ENCODE results near the gene GPX3. TPM values are rescaled to one million over a fixed set of nuclear protein-coding genes. Genes with fewer than 3 reads are reported as not detected.

Gene GPX3
- total and polyA plus RNA-seq, 7 donors, result 447 to 852 (median 561) TPM

DNA sequence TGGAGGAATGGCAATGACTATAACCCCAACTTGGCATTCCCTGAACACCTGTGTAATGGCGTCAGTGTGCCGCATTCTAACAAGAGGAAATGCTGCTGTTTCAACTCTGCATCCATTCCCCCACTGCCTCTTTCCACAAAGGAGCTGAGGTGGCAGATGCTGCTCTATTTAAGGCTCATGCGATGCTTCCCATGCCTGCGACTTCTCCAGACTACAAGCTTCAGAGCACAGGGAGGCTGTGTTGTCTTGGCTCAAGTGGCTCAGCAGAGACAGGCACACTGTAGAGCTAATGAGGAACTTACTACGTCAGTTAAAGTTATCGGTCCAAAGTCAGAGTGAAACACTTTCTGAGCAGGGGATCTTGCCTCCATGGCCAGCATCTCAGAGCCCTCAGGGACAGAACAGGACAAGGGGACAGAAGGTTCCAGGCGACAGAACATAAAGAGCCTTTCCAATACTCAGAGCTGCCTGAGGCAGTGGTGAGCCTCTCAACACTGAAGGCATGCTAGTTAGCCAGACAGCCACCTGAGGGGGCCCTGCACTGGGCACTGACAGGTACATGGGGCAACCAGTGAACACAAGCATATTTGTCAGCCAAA, 38.6 kb downstream of the GPX3 start:
- 53 to 89% (median 62%) methylated on average over 7 of the region's 7 CpGs for WGBS, 3 donors
- TF ChIP-seq, protein P1, sequence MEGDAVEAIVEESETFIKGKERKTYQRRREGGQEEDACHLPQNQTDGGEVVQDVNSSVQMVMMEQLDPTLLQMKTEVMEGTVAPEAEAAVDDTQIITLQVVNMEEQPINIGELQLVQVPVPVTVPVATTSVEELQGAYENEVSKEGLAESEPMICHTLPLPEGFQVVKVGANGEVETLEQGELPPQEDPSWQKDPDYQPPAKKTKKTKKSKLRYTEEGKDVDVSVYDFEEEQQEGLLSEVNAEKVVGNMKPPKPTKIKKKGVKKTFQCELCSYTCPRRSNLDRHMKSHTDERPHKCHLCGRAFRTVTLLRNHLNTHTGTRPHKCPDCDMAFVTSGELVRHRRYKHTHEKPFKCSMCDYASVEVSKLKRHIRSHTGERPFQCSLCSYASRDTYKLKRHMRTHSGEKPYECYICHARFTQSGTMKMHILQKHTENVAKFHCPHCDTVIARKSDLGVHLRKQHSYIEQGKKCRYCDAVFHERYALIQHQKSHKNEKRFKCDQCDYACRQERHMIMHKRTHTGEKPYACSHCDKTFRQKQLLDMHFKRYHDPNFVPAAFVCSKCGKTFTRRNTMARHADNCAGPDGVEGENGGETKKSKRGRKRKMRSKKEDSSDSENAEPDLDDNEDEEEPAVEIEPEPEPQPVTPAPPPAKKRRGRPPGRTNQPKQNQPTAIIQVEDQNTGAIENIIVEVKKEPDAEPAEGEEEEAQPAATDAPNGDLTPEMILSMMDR (IDR thresholded peaks at IDR 0.05), result no peak
- H3K4me3 ChIP-seq, result no peak overlapping the region
- ATAC-seq, result peak in 1 of 4 donors; percentile 13
- H3K9me3 ChIP-seq, result no peaks in the 10 kb centered on the region
- DNase-seq, result peak in 1 of 2 donors; percentile 36
- peaks cover 0 to 86% of the 10 kb centered on the region in 2 donors for H3K36me3 ChIP-seq (ENCODE audit: insufficient read depth in 1 of 2, low read depth in 1 of 2)
- H3K27ac ChIP-seq, result peak overlapping the region; percentile 92
- no peaks in the 10 kb centered on the region for H3K27me3 ChIP-seq (ENCODE audit: insufficient read depth in 3 of 3, low read length in 2 of 3)
- peaks cover 55% of the 10 kb centered on the region for H3K4me1 ChIP-seq
- intact Hi-C loops (cut with DNase I), result no loop called here

DNA sequence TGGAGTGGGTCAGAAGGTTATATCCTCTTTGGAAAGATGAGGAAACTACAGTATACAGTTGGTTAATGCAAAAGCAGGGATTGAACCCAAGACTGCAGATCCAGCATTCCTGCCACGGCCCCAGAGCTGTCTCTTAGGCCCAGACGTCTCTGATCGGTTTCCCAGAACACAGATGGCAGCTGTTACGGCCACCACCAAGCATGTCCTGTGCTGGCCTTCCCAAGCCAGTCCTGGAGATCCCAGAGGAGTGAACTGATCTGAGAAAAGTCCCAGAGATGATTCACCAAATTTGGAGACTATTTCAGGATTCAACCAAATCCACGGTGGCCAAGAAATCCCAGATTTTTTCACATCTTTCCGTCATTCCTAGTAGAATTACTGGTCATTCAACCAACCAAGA, 40.4 kb downstream of the GPX3 start:
- TF ChIP-seq, protein P1 (IDR thresholded peaks at IDR 0.05), result no peak
- H3K9me3 ChIP-seq, result no peaks in the 10 kb centered on the region
- intact Hi-C loops (cut with DNase I), result no loop called here
- H3K27me3 ChIP-seq (ENCODE audit: insufficient read depth in 3 of 3, low read length in 2 of 3), result no peaks in the 10 kb centered on the region
- H3K4me1 ChIP-seq, result peaks cover 67% of the 10 kb centered on the region
- no peak overlapping the region for H3K4me3 ChIP-seq
- H3K27ac ChIP-seq, result peak overlapping the region; percentile 92
- DNase-seq, result peak; percentile 47 to 75
- peaks cover 0 to 68% of the 10 kb centered on the region in 2 donors for H3K36me3 ChIP-seq (ENCODE audit: insufficient read depth in 1 of 2, low read depth in 1 of 2)
- 46 to 65% (median 48%) methylated on average over 6 of the region's 6 CpGs for WGBS, 3 donors
- ATAC-seq, result no peak

DNA sequence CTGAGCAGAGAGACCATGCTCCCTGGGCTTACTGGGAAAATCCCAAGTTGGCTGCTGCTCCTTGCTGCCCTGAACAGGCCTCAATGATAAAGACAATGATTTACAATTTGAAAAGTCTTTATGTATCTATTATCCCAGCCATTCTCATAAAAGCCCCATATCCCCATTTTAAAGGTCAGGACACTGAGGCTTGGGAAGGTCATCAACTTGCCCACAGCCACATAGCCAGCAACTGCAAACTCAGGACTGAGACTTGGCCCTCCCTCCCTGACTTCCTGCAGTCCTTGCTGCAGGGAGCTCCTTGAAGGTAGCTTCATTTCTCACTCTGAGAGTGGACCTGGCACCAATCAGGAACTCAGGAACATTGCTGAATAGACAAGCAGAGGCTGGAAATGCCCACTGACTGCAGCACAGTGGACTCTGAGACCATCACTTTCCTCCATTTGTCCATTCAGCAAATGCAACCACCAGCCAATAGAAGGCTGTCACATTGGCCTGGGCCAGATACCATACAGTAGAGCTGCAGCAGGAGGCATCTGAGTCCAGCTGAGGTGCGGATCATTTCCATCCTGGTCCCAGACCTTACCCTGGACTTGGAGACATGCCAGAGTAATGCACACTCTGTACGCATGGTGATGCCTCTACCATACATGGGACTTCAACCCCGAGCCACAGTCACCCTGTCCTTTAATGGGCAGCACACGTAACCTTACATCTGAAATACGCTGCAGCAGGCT, 42.2 kb downstream of the GPX3 start:
- peak overlapping the region; percentile 12 for H3K4me3 ChIP-seq
- TF ChIP-seq, protein P1 (IDR thresholded peaks at IDR 0.05), result no peak
- no peaks in the 10 kb centered on the region for H3K27me3 ChIP-seq (ENCODE audit: insufficient read depth in 3 of 3, low read length in 2 of 3)
- ATAC-seq, result peak; percentile 1 to 9 (median 5)
- peaks cover 86% of the 10 kb centered on the region for H3K4me1 ChIP-seq
- peak in 1 of 2 donors; percentile 33 for DNase-seq
- H3K27ac ChIP-seq, result peak overlapping the region; percentile 92
- intact Hi-C loops (cut with DNase I), result no loop called here
- no peaks in the 10 kb centered on the region for H3K9me3 ChIP-seq
- 45 to 86% (median 51%) methylated on average over 5 of the region's 5 CpGs for WGBS, 3 donors
- peaks cover 0 to 57% of the 10 kb centered on the region in 2 donors for H3K36me3 ChIP-seq (ENCODE audit: insufficient read depth in 1 of 2, low read depth in 1 of 2)

DNA sequence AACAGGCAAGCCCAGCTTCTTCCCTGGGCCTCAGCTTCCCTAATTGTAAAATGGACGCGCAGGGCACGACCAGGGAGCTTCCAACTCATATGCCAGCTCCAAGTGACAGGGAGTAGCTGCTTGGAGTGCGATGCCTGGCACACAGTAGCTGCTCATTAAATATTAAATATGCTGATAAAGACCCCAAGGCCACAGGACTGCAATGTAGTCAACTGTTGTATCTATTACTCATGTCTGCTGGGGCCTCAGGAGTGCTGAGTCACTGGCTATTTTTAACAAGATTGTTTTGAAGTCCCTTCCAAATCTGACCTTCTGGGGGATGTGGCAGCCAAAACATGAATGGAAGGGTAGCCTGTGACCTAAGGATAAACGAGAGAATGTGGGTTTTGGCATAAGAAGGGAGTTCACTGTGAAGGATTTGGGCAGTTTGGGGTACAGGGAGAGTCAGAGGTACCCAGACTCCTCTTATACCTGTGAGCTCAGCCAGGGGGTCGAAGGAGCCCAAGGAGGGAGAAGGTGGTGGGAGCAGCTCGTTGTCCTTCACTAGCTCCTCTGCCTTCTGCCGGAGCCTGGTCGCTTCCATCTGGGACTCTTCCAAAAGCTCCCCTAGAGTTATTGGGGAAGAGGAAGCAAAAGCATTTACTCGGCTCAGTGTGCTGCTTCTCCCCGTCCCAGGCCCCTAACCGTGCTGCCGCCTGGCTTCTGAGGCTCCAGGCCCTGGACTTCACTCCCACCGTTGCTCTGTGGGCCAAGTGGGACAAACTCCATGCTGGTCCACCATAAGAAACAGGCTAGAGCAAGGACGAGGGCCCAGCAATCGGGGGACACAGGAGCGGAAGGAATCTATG, 43.0 kb downstream of the GPX3 start:
- intact Hi-C loops (cut with DNase I), result no loop called here
- Histone ChIP-seq H3K36me3 (ENCODE audit: insufficient read depth in 1 of 2, low read depth in 1 of 2) (peaks cover 0 to 49% of the 10 kb centered on the region in 2 donors), H3K9me3 (no peaks in the 10 kb centered on the region), H3K27ac (peak overlapping the region; percentile 92), H3K4me1 (peaks cover 94% of the 10 kb centered on the region), H3K4me3 (peak overlapping the region; percentile 48), H3K27me3 (ENCODE audit: insufficient read depth in 3 of 3, low read length in 2 of 3) (no peaks in the 10 kb centered on the region)
- whole genome bisulfite sequencing, 3 donors, result 29 to 58% (median 37%) methylated on average over 17 of the region's 17 CpGs
- peak; percentile 70 to 83 (median 81) for ATAC-seq
- TF ChIP-seq, protein P1 (IDR thresholded peaks at IDR 0.05), result no peak
- DNase-seq, result no peak
